ENCODE measurements around the gene SELENOM.

SELENOM gene

DNA sequence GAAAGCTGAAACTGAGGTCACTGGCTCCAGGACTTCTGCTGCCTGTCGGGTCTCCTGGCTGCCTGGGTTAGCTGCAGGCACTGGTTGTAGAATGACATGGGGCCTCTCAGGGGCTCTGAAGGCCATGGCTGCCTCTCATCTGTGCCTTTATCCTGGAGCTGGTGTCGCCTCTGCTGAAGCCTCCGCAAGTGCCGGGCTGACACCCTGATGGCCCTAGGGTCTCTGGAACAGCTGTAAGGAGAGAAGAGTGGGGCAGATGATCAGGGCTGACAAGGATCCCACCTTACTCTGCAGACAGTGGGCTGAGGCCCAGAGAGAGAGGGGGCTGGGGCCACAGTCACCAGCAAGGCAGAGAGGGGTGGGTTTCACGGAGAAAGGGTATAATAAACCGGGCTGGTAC lies 28.3 kb upstream of the SELENOM start:
- DNase-seq (ENCODE audit: insufficient read length, low spot score), result no peak
- TF ChIP-seq, protein P1, sequence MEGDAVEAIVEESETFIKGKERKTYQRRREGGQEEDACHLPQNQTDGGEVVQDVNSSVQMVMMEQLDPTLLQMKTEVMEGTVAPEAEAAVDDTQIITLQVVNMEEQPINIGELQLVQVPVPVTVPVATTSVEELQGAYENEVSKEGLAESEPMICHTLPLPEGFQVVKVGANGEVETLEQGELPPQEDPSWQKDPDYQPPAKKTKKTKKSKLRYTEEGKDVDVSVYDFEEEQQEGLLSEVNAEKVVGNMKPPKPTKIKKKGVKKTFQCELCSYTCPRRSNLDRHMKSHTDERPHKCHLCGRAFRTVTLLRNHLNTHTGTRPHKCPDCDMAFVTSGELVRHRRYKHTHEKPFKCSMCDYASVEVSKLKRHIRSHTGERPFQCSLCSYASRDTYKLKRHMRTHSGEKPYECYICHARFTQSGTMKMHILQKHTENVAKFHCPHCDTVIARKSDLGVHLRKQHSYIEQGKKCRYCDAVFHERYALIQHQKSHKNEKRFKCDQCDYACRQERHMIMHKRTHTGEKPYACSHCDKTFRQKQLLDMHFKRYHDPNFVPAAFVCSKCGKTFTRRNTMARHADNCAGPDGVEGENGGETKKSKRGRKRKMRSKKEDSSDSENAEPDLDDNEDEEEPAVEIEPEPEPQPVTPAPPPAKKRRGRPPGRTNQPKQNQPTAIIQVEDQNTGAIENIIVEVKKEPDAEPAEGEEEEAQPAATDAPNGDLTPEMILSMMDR (IDR thresholded peaks at IDR 0.05; ENCODE audit: insufficient read depth, missing control alignments), result no peak

DNA sequence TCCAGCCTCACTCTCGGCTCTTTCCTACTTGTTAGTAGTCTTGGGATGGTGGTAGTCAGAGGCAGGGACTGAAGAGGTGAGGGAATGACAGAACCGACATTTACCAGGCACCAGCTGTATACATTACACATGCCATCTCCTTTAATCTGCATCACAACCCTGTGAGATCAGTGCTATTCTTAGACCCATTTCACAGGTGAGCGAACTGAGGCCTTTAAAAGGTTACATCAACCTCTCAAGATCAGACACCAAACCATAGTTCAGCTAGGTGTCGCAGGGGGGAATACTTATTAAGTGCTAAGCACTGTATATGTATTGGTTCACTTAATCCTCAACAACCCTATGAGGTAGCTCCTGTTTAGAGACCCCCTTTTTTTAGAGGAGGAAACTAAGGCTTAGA lies 27.3 kb upstream of the SELENOM start:
- no peak for FAIRE-seq
- TF ChIP-seq, protein P1 (IDR thresholded peaks at IDR 0.05; ENCODE audit: insufficient read depth, missing control alignments), result no peak
- no peak for DNase-seq (ENCODE audit: insufficient read length, low spot score)

More for the DNA sequence above, 28.3 kb upstream of the SELENOM start:
- FAIRE-seq, result no peak

DNA sequence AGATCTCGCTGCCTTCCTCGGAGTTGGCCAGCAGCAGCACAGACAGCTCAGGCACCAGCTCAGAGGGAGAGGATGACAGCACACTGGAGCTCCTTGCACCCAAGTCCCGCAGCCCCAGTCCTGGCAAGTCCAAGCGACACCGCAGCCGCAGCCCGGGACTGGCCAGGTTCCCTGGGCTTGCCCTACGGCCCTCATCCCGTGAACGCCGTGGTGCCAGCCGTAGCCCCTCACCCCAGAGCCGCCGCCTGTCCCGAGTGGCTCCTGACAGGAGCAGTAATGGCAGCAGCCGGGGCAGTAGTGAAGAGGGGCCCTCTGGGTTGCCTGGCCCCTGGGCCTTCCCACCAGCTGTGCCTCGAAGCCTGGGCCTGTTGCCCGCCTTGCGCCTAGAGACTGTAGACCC lies 26.5 kb upstream of the SELENOM start:
- DNase-seq (ENCODE audit: insufficient read length, low spot score) (no peak), FAIRE-seq (no peak)

DNA sequence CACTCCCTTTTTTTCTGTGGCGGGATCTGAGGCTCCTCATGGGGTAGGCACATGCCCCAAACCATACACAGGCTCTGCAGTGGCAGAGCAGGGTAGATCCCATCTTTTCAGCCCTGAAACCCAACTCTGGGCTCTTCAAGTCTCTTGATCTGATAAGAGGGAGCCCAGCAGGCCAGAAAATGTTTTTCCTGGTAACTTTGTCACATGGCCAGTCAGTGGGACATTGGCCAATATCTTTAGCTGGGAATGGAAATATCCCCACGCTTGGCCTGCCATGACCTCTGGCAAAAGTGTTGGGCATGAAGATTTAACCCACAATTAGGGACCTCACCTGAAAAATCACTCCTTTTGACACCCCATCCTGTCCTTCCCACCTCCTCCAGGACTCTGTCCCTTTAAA lies 23.5 kb upstream of the SELENOM start:
- DNase-seq (ENCODE audit: insufficient read length, low spot score), result no peak
- no peak for FAIRE-seq
- TF ChIP-seq, protein P1 (IDR thresholded peaks at IDR 0.05; ENCODE audit: insufficient read depth, missing control alignments), result no peak

More for the DNA sequence above, 26.5 kb upstream of the SELENOM start:
- TF ChIP-seq, protein P1 (IDR thresholded peaks at IDR 0.05; ENCODE audit: insufficient read depth, missing control alignments), result no peak

DNA sequence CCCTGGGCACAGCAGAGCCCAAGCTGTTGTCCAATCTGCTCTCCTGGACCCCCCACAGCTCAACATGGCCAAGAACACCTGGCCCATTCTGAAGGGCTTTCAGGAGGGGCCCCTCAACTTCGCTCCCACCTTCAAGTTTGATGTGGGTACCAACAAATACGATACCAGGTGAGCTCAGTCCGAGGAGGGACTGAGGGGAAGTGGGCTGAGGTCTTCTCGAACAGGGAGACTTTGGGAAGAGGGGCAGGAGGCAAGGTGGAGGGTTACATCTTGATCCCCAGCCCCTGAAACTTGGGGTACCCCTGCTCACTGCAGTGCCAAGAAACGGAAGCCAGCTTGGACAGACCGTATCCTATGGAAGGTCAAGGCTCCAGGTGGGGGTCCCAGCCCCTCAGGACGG lies 20.8 kb upstream of the SELENOM start:
- no peak for DNase-seq (ENCODE audit: insufficient read length, low spot score)
- TF ChIP-seq, protein P1 (IDR thresholded peaks at IDR 0.05; ENCODE audit: insufficient read depth, missing control alignments), result no peak
- no peak for FAIRE-seq

DNA sequence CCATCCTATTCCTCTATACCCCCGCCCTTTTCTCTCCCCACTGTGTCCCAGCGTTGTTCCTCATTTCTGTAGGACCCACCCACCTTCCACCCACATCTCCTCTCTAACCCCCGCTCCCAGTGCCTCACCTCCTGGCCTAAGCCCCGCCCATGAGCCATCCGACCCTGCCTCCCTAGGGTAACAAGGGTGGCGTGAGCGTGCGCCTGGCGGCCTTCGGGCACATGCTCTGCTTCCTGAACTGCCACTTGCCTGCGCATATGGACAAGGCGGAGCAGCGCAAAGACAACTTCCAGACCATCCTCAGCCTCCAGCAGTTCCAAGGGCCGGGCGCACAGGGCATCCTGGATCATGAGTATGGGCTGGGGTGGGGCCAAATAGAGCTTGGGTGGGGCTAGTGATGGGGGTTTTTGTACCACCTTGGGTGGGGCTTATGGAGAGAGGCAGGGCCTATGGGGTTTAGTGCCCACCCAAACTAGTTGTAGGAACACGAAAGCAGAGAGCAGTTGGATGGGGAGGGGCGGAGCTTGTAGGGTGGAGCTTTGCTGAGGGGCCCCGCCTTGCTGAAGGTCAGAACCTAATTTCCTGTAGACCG lies 19.9 kb upstream of the SELENOM start:
- DNase-seq (ENCODE audit: insufficient read length, low spot score) (no peak), FAIRE-seq (no peak)
- TF ChIP-seq, protein P1 (IDR thresholded peaks at IDR 0.05; ENCODE audit: insufficient read depth, missing control alignments), result no peak

DNA sequence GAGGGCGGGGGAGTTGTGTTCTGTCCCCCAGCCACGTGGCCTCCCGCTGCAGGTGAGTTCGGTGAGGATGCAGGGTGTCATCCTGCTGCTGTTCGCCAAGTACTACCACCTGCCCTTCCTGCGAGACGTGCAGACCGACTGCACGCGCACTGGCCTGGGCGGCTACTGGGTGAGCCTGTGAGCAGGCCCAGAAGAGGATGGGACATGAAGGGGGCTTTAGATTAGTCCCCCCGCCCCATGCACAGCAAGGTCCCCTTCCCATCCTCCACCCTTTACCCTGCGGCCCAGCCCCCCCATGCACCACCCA lies 19.5 kb upstream of the SELENOM start:
- DNase-seq (ENCODE audit: insufficient read length, low spot score), result no peak
- no peak for FAIRE-seq
- TF ChIP-seq, protein P1 (IDR thresholded peaks at IDR 0.05; ENCODE audit: insufficient read depth, missing control alignments), result no peak
